Measurements from ENCODE around the gene MED13L. TPM values are rescaled to one million over a fixed set of nuclear protein-coding genes. Genes with fewer than 3 reads are reported as not detected.

MED13L gene
- total and polyA plus RNA-seq, 2 donors (not counting 1 experiment from before 2014, with no cell fraction given): 20.3 to 207 TPM

DNA sequence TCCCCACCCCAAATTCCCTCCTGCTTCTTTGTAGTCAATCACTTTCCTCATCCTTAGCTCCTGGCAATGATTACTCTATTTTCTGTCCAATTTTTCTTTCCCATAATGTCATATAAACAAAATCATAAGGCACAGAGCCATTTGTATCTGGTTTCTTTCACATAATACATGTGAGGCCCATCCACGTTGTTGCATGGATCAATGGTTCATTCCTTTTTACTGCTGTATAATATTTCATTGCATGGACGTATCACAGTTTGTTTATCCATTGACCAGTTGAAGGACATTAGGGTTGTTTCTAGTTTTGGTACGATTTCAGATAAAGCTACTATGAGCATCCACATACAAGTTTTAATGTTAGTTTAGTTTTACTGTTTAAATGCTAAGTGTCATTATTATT lies 13.7 kb upstream of the MED13L start:
- no peak overlapping the region for H3K4me3 ChIP-seq (ENCODE audit: control extremely low read depth in 1 of 5, extremely low read depth in 1 of 5, insufficient read depth in 1 of 5, low read depth in 2 of 5, low read length in 4 of 5)
- Mint-ChIP-seq H3K27me3 (peaks cover 4% of the 10 kb centered on the region), H3K4me3 (no peak overlapping the region), H3K4me1 (no peaks in the 10 kb centered on the region), H3K27ac (no peak overlapping the region), H3K9me3 (ENCODE audit: insufficient read depth) (no peaks in the 10 kb centered on the region)
- H3K79me2 ChIP-seq (ENCODE audit: control insufficient read depth, insufficient read depth, low read length): no peaks in the 10 kb centered on the region
- no peaks in the 10 kb centered on the region for H4K20me1 ChIP-seq (ENCODE audit: control insufficient read depth, insufficient read depth, low read length, poor library complexity, severe bottlenecking)
- H3K27ac ChIP-seq (ENCODE audit: low read length in 2 of 2): no peak overlapping the region
- H2AFZ ChIP-seq (ENCODE audit: insufficient read depth, low read depth, low read length, poor library complexity, severe bottlenecking): no peak overlapping the region
- no peak overlapping the region for H3K9ac ChIP-seq (ENCODE audit: low read length)
- ChIA-PET CTCF (no interaction called here), POLR2A (interaction anchor here (0.6 kb wide), 1 partner anchor 1800 kb away, joined by 4 read pairs; no protein-coding TSS in a partner anchor)
- H3K4me1 ChIP-seq (ENCODE audit: control insufficient read depth in 2 of 2, insufficient read depth in 2 of 2, low read length in 2 of 2): no peaks in the 10 kb centered on the region
- intact Hi-C loops (cut with micrococcal nuclease): no loop called here
- H3K27me3 ChIP-seq (replicated peaks in 1 of 4; ENCODE audit: control extremely low read depth in 1 of 4, control insufficient read depth in 3 of 4, insufficient read depth in 4 of 4, low read length in 3 of 4): no peaks in the 10 kb centered on the region
- no peak for DNase-seq
- no CpG with 5 or more reads among the region's 3 CpGs for WGBS (ENCODE audit: insufficient coverage)
- ATAC-seq (ENCODE audit: low read depth): no peak
- no peaks in the 10 kb centered on the region for H3K36me3 ChIP-seq (replicated peaks in 1 of 2; ENCODE audit: control extremely low read depth in 1 of 2, control insufficient read depth in 1 of 2, extremely low read depth in 1 of 2, insufficient read depth in 2 of 2, low read length in 1 of 2)
- H3K9me3 ChIP-seq (ENCODE audit: control extremely low read depth in 1 of 3, control insufficient read depth in 2 of 3, insufficient read depth in 1 of 3, low read length in 2 of 3): no peaks in the 10 kb centered on the region
- no peak overlapping the region for H3K4me2 ChIP-seq (replicated peaks; ENCODE audit: low read depth, low read length, poor library complexity, severe bottlenecking)
- no peak for TF ChIP-seq EZH2 (IDR thresholded peaks at IDR 0.05; ENCODE audit: borderline replicate concordance, insufficient read depth, low read depth, low read length, poor library complexity, severe bottlenecking)
- TF ChIP-seq, protein P1, sequence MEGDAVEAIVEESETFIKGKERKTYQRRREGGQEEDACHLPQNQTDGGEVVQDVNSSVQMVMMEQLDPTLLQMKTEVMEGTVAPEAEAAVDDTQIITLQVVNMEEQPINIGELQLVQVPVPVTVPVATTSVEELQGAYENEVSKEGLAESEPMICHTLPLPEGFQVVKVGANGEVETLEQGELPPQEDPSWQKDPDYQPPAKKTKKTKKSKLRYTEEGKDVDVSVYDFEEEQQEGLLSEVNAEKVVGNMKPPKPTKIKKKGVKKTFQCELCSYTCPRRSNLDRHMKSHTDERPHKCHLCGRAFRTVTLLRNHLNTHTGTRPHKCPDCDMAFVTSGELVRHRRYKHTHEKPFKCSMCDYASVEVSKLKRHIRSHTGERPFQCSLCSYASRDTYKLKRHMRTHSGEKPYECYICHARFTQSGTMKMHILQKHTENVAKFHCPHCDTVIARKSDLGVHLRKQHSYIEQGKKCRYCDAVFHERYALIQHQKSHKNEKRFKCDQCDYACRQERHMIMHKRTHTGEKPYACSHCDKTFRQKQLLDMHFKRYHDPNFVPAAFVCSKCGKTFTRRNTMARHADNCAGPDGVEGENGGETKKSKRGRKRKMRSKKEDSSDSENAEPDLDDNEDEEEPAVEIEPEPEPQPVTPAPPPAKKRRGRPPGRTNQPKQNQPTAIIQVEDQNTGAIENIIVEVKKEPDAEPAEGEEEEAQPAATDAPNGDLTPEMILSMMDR (IDR thresholded peaks at IDR 0.05): no peak

DNA sequence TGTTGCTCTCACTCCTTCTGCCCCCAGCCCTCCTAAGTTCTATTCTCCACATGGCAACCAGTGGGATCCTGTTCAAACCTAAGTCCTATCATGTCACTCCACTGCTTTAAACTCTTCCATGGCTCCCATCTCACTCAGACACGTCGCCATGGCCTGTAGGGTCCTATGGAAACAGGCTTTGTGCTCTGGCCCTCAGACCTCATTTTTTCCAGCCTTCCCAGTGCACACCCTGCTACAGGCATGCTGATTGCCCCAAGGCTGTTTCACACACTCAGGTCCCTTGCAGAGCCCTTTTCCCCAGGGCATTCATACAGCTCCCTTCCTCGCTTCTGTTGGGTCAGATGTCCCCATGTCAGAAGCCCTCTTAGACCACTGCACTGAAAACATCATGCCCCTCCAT lies 11.2 kb upstream of the MED13L start:
- WGBS (ENCODE audit: insufficient coverage): 100% methylated on average over 2 of the region's 3 CpGs
- H4K20me1 ChIP-seq (ENCODE audit: control insufficient read depth, insufficient read depth, low read length, poor library complexity, severe bottlenecking): no peaks in the 10 kb centered on the region

More for the DNA sequence above, 11.2 kb upstream of the MED13L start:
- Histone ChIP-seq H2AFZ (ENCODE audit: insufficient read depth, low read depth, low read length, poor library complexity, severe bottlenecking) (no peak overlapping the region), H3K27me3 (replicated peaks in 1 of 4; ENCODE audit: control extremely low read depth in 1 of 4, control insufficient read depth in 3 of 4, insufficient read depth in 4 of 4, low read length in 3 of 4) (no peaks in the 10 kb centered on the region), H3K4me3 (ENCODE audit: control extremely low read depth in 1 of 5, extremely low read depth in 1 of 5, insufficient read depth in 1 of 5, low read depth in 2 of 5, low read length in 4 of 5) (no peak overlapping the region), H3K36me3 (replicated peaks in 1 of 2; ENCODE audit: control extremely low read depth in 1 of 2, control insufficient read depth in 1 of 2, extremely low read depth in 1 of 2, insufficient read depth in 2 of 2, low read length in 1 of 2) (no peaks in the 10 kb centered on the region), H3K27ac (ENCODE audit: low read length in 2 of 2) (no peak overlapping the region), H3K79me2 (ENCODE audit: control insufficient read depth, insufficient read depth, low read length) (no peaks in the 10 kb centered on the region), H3K4me2 (replicated peaks; ENCODE audit: low read depth, low read length, poor library complexity, severe bottlenecking) (no peak overlapping the region), H3K9me3 (ENCODE audit: control extremely low read depth in 1 of 3, control insufficient read depth in 2 of 3, insufficient read depth in 1 of 3, low read length in 2 of 3) (no peaks in the 10 kb centered on the region), H3K9ac (ENCODE audit: low read length) (no peak overlapping the region), H3K4me1 (ENCODE audit: control insufficient read depth in 2 of 2, insufficient read depth in 2 of 2, low read length in 2 of 2) (no peaks in the 10 kb centered on the region)
- ATAC-seq (ENCODE audit: low read depth): no peak
- no peak overlapping the region for H3K27ac Mint-ChIP-seq
- H3K4me3 Mint-ChIP-seq: no peak overlapping the region
- ChIA-PET CTCF (no interaction called here), POLR2A (interaction anchor here (0.6 kb wide), 1 partner anchor 352 kb away, joined by 4 read pairs; no protein-coding TSS in a partner anchor)
- H3K27me3 Mint-ChIP-seq: no peaks in the 10 kb centered on the region
- intact Hi-C loops (cut with micrococcal nuclease): no loop called here
- no peaks in the 10 kb centered on the region for H3K9me3 Mint-ChIP-seq (ENCODE audit: insufficient read depth)
- no peak for TF ChIP-seq EZH2 (IDR thresholded peaks at IDR 0.05; ENCODE audit: borderline replicate concordance, insufficient read depth, low read depth, low read length, poor library complexity, severe bottlenecking)
- TF ChIP-seq, protein P1 (IDR thresholded peaks at IDR 0.05): no peak
- no peak for DNase-seq
- no peaks in the 10 kb centered on the region for H3K4me1 Mint-ChIP-seq

Data from B cell (primary cell).